T-helper 2 cell treated with Interferon-gamma antibody and Interleukin-4, amounts not matched to agents 5 μg/mL and 100 μg/mL, for 36 hours (primary cell): ENCODE measurements around the gene SPRED2.

Experiments used
- DNase-seq: peaks from one replicate; pipeline ENCODE4 v3.0.0; 2021; ENCODE audit warnings: low spot score
- H3K27ac Mint-ChIP-seq: one replicate; pipeline ENCODE4 v1.8.0; 2021; ENCODE audit warnings: mild to moderate bottlenecking, mixed read lengths
- H3K27me3 Mint-ChIP-seq: one replicate; pipeline ENCODE4 v1.8.0; 2021; ENCODE audit warnings: low read depth, mixed read lengths
- H3K36me3 Mint-ChIP-seq: one replicate; pipeline ENCODE4 v1.8.0; 2021; ENCODE audit warnings: low read depth, mixed read lengths
- H3K4me1 Mint-ChIP-seq: one replicate; pipeline ENCODE4 v1.8.0; 2021; ENCODE audit warnings: low read depth, mixed read lengths
- H3K4me3 Mint-ChIP-seq: one replicate; pipeline ENCODE4 v1.8.0; 2022; ENCODE audit warnings: mild to moderate bottlenecking, moderate library complexity, mixed read lengths
- H3K9me3 Mint-ChIP-seq: one replicate; pipeline ENCODE4 v1.8.0; 2021; ENCODE audit warnings: mixed read lengths

The SPRED2 gene

DNA sequence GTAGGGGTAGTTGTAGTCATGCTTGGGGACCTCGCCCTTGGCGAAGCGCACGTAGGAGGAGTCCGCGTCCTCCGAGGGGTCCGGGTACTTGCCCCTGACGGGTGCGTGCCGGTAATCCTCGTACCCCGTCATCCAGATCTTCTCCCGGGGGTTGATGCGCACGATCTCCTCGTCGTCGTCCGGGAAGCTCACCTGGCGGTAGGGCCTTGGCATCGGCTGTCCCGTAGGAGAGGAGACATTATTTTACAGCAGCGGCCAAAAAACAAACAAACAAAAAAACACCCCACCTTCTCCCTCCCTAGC is 118.5 kb downstream of the SPRED2 start:
- Mint-ChIP-seq H3K27ac (no peak overlapping the region), H3K9me3 (no peaks in the 10 kb centered on the region), H3K36me3 (peaks cover 9% of the 10 kb centered on the region), H3K4me3 (no peak overlapping the region), H3K27me3 (peaks cover 3% of the 10 kb centered on the region), H3K4me1 (peaks cover 10% of the 10 kb centered on the region)
- DNase-seq = no peak

DNA sequence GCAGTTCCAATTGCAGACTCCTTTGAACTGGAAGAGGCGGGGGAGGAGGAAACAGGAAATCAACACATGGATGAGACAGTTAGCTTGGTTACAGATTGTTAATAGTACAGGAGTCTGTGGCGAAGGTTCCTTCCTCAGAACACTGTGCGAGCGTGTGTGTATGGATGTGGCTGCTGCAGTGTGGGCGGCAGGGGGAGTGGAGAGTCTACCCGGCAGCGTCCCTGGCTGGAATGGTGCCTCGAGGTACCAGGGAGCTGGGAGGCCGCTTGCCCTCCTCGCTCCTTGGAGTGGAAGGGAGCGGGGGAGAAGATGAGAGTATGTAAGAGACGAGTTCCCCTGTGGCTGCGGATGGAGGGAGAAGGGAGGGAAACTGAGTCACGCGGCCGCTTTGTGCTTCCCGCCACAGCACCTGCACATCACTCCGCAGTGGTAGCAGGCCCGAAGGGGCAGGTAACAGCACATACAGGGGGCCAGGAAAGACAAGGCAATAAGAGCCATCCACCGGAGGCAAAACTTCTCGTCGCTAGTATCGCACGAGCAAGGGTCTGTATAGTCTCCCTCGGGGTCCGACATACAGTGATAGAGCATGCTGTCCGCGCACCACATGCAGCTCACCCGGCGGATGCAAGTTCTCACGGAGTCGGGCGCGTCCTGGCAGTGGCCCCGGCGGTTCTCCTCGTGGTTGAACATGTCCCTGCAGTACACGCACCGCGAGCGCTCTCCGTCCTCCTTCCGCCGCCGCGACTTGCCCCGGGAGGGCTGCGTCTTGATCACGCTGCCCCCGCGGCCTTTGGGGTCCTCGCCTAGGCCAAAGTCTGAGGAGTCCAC is 119.1 kb downstream of the SPRED2 start:
- H3K27ac Mint-ChIP-seq = no peak overlapping the region
- peaks cover 10% of the 10 kb centered on the region for H3K4me1 Mint-ChIP-seq
- no peak for DNase-seq
- H3K4me3 Mint-ChIP-seq = no peak overlapping the region
- H3K36me3 Mint-ChIP-seq = peaks cover 9% of the 10 kb centered on the region
- peaks cover 3% of the 10 kb centered on the region for H3K27me3 Mint-ChIP-seq
- H3K9me3 Mint-ChIP-seq = no peaks in the 10 kb centered on the region

DNA sequence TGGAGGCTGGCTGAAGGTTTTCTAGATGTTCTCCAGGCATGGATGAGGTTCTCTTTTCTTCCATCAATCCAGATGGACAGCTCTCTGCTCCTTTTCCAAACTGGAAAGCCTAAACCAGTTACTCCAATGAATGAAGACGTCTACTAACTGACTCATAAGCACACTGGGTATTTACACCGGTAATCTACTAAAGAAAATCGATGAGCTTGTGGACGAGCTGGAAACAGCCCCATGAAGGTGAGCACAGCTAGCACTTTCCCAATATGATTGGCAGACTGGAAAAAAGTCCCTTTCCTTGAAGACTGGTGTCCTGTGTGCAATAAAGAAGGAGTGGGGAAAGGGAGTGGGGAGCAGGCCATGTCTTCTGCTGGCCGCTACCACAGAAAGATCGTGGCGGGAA is 120.8 kb downstream of the SPRED2 start:
- Mint-ChIP-seq H3K27me3 (peaks cover 3% of the 10 kb centered on the region), H3K36me3 (peaks cover 9% of the 10 kb centered on the region), H3K4me3 (no peak overlapping the region), H3K27ac (no peak overlapping the region), H3K4me1 (peaks cover 6% of the 10 kb centered on the region), H3K9me3 (no peaks in the 10 kb centered on the region)
- no peak for DNase-seq

DNA sequence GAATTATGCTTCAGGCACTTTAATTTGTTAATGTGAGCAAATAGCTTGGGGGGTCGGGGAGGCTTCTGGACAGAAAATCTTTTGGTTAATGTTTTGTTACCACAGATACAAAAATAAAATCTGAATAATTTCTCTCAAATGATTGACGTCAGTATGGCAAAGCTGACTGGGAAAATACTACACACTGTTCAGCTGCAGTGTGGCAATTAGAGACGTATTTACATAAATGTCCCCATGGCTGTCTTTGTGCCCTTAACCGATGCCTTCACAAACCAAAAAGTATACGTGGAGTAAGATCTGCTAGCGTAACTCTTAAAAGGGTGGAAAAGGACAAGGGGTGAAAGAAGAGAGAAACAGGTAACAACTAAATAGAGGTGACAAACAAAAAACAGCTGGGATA is 121.3 kb downstream of the SPRED2 start:
- no peaks in the 10 kb centered on the region for H3K9me3 Mint-ChIP-seq
- peaks cover 9% of the 10 kb centered on the region for H3K36me3 Mint-ChIP-seq
- peaks cover 3% of the 10 kb centered on the region for H3K27me3 Mint-ChIP-seq
- H3K4me3 Mint-ChIP-seq = no peak overlapping the region
- peaks cover 6% of the 10 kb centered on the region for H3K4me1 Mint-ChIP-seq
- H3K27ac Mint-ChIP-seq = no peak overlapping the region
- DNase-seq = no peak

DNA sequence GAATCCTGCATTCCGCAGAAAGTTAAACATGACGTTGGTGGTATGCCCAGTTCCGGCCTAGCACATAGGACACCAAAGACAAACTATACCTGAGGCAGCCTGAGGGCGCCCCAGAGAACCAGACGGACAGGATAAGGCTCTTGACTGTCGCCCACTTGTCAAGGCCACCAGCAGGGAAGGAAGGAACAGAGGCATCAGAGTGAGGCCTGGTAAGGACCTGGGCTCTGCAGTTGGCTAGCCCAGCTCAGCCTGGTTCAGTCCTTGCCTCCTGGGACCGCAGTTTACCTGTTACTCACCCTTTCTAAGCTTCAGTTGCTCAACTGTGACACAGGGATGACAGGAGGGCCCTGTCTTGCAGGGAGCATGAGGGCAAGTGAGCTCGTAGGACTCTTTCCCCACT is 122.7 kb downstream of the SPRED2 start:
- H3K27ac Mint-ChIP-seq = no peak overlapping the region
- H3K9me3 Mint-ChIP-seq = no peaks in the 10 kb centered on the region
- H3K4me3 Mint-ChIP-seq = no peak overlapping the region
- DNase-seq = no peak
- H3K27me3 Mint-ChIP-seq = peaks cover 3% of the 10 kb centered on the region
- H3K4me1 Mint-ChIP-seq = peaks cover 6% of the 10 kb centered on the region
- H3K36me3 Mint-ChIP-seq = peaks cover 9% of the 10 kb centered on the region

DNA sequence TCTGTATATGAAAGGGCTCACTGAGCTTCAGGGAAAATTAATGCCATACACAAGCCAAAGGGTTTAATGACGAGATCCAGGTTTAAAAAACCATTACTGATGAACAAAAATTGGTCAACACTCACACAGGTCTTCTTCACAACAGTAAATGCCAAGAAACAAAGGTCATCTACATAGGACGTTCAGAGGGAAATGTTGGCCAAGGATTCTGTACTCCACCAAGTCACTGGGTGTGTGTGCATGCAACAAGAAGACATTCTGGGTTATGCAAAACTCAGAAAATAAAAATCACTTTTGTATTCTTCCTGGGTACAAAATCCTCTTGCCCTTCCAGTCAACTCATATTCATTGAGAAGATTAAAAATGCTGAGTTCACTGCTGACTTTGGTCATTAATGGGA is 126.5 kb downstream of the SPRED2 start:
- Mint-ChIP-seq H3K27me3 (peaks cover 13% of the 10 kb centered on the region), H3K27ac (no peak overlapping the region), H3K9me3 (no peaks in the 10 kb centered on the region), H3K36me3 (no peaks in the 10 kb centered on the region), H3K4me1 (peaks cover 18% of the 10 kb centered on the region), H3K4me3 (no peak overlapping the region)
- no peak for DNase-seq

DNA sequence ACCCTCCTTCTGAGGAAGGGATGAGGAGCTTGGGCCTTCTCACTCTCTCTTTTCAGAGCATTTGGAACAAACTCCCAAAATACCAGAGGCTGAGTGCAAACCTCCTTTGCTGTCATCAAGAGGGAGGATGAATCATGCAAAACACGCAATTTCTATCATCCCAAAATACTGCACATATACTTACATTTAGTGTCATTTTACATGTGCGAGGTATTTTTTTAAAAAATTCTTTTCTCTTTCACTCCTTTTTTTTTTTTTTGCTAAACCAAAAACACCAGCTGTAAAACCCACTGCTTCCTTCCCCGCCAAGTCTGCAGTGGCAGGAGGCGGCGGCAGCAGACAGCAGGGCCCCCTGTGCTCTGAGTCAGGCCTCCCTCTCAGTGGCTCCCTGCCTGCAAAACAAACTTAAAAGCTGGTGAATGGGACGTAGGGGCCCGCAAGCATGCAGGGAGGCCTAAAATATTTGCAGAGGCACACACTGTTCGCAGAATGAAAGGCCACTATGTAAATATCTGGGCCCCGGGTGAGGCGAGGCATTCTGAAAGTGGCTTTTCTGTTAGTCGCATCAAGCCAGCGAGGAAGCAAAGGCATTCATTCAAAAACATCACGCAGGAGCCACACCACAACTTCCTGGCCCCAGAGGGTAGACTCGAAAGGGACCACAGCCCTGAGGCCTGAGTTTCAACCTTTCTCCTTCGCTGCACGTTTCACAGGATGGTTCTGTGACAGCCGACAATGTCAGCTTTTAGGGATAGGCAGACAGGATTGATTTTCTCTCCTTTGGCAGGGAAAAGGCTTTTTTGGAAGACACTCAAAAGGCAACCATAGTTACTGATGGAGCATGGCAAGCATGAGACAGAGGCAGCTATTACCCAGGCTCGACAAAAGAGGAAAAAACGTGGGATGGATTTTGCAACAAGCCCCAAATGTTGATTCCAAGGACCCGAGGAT is 131.4 kb downstream of the SPRED2 start:
- peak overlapping the region; percentile 89 for H3K27ac Mint-ChIP-seq
- peaks cover 42% of the 10 kb centered on the region for H3K4me1 Mint-ChIP-seq
- H3K27me3 Mint-ChIP-seq = peaks cover 18% of the 10 kb centered on the region
- H3K9me3 Mint-ChIP-seq = no peaks in the 10 kb centered on the region
- no peaks in the 10 kb centered on the region for H3K36me3 Mint-ChIP-seq
- peak; percentile 86 for DNase-seq
- H3K4me3 Mint-ChIP-seq = peak overlapping the region; percentile 79

DNA sequence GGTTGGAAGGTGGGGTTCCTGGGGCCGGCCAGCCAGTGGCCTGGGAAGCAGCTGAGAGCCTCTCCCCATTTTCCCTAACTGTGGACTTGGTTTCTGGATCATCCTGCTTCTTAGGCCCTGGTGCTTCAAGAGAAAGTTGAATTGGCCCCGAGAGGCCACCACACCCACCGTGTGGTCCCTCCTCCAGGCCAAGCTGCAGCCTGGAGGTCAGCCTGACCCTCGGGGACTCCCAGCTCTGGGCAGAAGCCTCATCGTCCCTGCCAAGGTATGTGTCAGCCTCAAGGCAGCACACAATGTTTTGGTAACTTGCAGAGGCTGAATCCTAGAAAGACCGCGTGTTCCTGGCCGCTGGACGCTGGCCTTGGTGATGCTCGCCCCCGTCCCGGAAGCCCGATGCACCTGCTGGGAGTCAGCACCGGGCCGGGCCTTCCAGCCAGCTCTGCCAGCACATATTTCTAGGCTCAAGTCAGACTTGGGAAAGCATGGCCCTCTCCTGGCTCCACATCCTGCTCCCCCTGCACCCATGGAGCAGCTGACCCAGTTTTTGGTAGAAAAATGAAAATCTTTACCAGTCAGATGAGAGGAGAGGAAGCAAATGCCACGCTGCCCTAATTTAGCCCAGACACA is 132.2 kb downstream of the SPRED2 start:
- no peaks in the 10 kb centered on the region for H3K36me3 Mint-ChIP-seq
- H3K27me3 Mint-ChIP-seq = peaks cover 20% of the 10 kb centered on the region
- peaks cover 42% of the 10 kb centered on the region for H3K4me1 Mint-ChIP-seq
- DNase-seq = no peak
- peak overlapping the region; percentile 79 for H3K4me3 Mint-ChIP-seq
- H3K27ac Mint-ChIP-seq = peak overlapping the region; percentile 89
- H3K9me3 Mint-ChIP-seq = no peaks in the 10 kb centered on the region

DNA sequence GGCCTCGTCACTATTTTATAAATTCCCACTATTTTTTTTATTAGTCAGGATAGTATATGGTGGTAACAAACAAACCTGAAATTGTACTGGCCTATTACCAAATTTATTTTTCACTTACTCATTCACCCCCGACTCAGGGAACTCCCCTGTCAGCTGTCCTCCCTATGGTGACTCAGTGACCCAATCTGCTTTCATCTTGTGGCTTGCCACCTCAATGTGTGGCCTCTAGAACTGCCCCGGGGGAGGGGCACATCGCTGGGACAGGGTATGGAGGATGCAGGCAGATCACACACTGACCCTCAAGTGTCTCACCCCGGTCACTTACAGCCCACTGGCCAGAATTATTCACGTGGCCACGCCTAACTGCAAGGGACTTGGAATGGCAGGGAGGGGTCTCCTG is 133.2 kb downstream of the SPRED2 start:
- H3K9me3 Mint-ChIP-seq = no peaks in the 10 kb centered on the region

DNA sequence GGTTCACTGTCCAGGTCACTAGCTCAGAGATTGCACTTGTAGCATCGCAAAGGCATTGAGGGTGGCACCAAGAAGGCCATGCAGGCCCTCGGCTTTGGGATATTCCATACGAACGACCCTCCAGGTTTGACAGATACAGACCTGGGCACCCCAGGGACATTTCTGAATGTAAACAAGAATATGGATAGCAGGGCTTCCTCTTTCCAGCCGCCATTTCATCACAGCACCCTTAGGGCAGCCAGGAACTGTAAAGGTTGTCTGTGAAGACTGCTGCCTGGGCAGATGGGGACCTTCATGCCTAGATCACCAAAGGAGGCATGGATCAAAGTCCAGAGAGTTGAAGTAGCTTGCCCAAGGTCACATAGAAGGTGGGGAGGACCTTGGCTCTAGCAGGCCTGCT is 134.3 kb downstream of the SPRED2 start:
- DNase-seq = no peak
- Mint-ChIP-seq H3K4me1 (peaks cover 42% of the 10 kb centered on the region), H3K4me3 (no peak overlapping the region), H3K27ac (no peak overlapping the region), H3K27me3 (peaks cover 27% of the 10 kb centered on the region), H3K9me3 (no peaks in the 10 kb centered on the region), H3K36me3 (no peaks in the 10 kb centered on the region)

More for the DNA sequence above, 133.2 kb downstream of the SPRED2 start:
- peak; percentile 82 for DNase-seq
- Mint-ChIP-seq H3K4me3 (peak overlapping the region; percentile 56), H3K36me3 (no peaks in the 10 kb centered on the region), H3K27ac (peak overlapping the region; percentile 71), H3K4me1 (peaks cover 42% of the 10 kb centered on the region), H3K27me3 (peaks cover 27% of the 10 kb centered on the region)

DNA sequence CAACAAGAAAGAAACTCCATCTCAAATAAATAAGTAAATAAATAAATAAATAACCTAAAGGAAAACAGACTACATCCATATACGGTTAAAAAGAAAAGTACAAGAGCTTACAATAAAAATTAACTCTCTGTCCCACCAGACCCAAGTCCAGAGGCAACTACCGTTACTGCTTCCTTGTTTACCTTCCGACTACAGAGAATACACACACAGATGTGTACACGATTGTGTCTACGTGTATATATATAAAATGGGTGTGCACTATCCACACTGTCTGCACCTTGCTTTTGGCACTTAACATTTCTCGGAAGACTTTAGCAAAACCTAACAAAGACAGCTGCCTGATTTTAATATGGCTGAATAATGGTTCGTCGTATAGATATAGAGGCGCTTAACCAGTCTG is 134.9 kb downstream of the SPRED2 start:
- Mint-ChIP-seq H3K27ac (no peak overlapping the region), H3K4me1 (peaks cover 39% of the 10 kb centered on the region), H3K27me3 (peaks cover 23% of the 10 kb centered on the region), H3K36me3 (no peaks in the 10 kb centered on the region), H3K4me3 (no peak overlapping the region), H3K9me3 (no peaks in the 10 kb centered on the region)
- no peak for DNase-seq

DNA sequence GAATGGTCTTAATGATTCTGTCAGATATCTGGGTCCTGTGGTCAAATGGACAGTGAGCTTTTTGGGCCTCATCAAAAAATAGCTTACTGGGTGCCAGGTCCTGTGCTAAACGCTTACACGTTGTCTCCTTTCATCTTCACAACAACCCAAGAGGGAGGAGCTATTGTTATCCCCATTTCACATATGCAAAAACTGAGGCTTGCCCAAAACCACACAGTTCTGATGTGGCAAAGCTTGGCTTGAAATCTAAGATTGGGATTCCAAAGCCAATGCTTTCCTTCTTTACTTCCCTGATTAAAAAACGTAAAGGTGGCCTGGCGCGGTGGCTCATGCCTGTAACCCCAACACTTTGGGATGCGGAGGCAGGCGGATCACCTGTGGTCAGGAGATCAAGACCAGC is 135.4 kb downstream of the SPRED2 start:
- no peak for DNase-seq
- Mint-ChIP-seq H3K36me3 (no peaks in the 10 kb centered on the region), H3K4me3 (no peak overlapping the region), H3K4me1 (peaks cover 33% of the 10 kb centered on the region), H3K9me3 (no peaks in the 10 kb centered on the region), H3K27ac (no peak overlapping the region), H3K27me3 (peaks cover 21% of the 10 kb centered on the region)

DNA sequence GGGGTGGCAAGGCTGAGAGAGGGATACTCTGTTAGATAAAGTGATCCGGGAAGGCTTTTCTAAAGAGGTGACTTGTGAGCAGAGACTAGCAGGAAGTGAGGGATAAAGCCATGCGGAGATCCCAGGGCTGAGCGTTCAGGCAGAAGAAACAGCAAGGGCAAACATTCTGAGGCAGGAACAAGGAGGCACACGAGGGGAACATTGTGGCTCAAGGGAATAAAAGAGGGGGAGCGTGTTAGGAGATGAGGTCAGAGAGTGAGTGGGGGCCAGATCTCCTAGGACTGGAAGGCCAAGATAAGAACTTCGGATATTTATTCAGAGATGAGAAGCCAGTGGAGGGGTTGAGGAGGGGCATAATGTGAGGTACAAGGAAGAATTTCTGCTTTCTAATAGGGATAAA is 137.7 kb downstream of the SPRED2 start:
- Mint-ChIP-seq H3K4me3 (no peak overlapping the region), H3K4me1 (peaks cover 17% of the 10 kb centered on the region), H3K27ac (no peak overlapping the region), H3K9me3 (no peaks in the 10 kb centered on the region), H3K27me3 (peaks cover 25% of the 10 kb centered on the region), H3K36me3 (no peaks in the 10 kb centered on the region)
- no peak for DNase-seq

DNA sequence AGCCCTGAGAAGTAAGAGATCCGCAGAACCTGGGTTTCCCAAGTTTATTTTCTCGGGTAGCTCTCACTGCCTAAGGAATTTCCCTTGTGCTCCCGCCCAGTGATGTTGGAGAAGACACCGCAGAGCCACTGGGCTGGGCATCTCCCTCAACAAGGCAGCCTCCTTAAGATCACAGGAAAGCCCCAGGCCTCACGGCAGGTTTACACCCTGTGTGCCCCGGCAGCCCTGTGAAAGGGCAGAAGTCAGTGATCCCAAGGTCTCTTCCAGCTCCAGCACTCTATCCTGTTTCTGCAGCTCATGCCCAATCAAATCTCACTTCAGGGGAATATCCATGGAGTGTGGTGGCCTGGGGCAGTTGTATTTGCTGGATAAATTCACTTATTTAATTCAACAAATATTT is 138.3 kb downstream of the SPRED2 start:
- Mint-ChIP-seq H3K9me3 (no peaks in the 10 kb centered on the region), H3K4me1 (peaks cover 11% of the 10 kb centered on the region), H3K27ac (no peak overlapping the region), H3K27me3 (peaks cover 25% of the 10 kb centered on the region), H3K36me3 (no peaks in the 10 kb centered on the region), H3K4me3 (no peak overlapping the region)
- DNase-seq = no peak
